Measurements from ENCODE around the gene DEFB121.
"Not testable (repeated sequence)": the region's sequence is repeated elsewhere in the genome, so short reads cannot be mapped to it uniquely, and the experiment has no call there.

The DEFB121 gene, protein sequence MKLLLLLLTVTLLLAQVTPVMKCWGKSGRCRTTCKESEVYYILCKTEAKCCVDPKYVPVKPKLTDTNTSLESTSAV

DNA sequence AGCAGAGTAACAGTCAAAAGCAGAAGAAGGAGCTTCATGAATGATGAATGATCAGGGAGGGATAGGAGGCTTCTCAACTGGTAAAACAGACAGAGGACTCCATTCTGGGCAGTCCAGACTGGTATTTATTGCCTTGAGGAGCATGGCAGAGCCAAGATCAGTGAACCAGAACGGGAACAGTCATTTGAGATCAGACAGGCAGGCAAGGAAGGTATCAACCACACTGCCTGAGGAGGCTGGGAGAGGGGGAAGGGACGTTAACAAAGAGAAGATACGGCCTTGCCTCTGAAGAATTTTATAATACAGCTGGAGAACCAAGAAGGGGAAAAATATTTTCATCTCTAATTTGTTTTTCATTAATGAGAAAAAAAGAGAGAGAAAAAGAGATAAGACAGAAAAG lies at the start of gene DEFB121:
Gene DEFB121 (minus strand): TSS at position 101 of the 400 bp plus-strand sequence. CDS start 63 bp downstream, at position 38.
- no peak for FAIRE-seq

DNA sequence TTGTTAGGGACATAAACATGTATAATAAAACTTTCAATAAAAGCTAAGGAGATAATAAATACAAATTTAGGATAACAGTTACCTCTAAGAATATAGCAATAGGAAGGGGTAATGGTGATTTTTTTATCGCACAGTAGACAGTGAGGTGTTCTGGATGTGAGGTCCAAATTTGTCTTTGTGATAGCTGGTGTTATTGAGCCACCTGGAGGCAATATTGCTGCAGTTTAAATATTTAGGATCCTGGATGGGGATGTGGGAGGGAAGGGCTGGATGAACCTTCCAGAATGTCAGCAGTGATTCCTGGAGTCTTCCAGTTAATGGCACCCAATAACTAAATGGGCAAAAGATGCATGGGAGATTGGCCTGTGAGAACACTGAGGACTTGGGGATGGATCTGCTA lies 48.3 kb upstream of the DEFB121 start:
- FAIRE-seq: no peak

DNA sequence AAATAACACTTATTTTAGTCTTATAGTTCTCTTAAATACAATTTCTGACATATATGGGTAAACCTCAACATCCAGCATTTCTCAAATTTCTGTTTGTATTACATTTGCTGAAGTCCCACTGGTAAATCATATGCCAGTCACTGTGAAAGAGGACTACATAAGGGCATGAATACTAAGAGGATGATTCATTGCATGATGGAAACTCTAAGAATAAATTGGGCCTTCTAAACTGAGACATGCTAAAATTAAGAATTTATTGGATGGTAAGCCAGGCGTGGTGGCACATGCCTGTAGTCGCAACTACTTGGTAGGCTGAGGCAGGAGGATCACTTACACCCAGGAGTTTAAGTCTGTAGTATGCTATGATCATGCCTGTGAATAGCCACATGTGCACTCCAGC lies 46.6 kb upstream of the DEFB121 start:
- FAIRE-seq: no peak

DNA sequence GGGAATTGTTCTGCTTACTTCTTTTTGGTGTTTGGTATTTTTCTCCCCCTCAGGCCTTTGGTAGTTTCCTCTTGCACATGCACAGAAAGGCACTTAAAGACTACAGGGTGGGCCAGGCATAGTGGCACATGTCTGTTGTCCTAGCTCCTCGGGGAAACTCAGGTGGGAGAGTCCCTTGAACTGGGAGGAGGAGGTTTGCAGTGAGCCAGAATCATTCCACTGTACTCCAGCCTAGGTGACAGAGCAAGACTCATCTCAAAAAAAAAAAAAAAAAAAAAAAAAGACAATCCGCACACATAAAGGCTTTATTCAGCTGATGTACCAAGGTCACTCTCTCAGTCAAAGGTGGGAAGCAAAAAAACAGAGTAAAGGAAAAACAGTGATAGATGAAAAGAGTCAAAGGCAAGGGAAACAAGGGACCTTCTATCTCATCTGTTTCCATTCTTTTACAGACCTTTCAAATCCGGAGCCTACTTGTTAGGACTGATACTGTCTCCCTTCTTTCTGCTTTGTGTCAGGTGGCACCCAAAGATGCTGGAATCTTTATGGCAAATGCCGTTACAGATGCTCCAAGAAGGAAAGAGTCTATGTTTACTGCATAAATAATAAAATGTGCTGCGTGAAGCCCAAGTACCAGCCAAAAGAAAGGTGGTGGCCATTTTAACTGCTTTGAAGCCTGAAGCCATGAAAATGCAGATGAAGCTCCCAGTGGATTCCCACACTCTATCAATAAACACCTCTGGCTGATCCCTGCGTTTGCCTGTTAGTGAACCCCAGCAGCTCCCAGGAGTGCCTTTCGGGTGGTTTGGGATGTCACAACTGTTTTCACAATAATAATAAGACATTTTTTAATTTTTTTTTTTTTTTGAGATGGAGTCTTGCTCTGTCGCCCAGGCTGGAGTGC lies 43.7 kb upstream of the DEFB121 start:
- FAIRE-seq: no peak

DNA sequence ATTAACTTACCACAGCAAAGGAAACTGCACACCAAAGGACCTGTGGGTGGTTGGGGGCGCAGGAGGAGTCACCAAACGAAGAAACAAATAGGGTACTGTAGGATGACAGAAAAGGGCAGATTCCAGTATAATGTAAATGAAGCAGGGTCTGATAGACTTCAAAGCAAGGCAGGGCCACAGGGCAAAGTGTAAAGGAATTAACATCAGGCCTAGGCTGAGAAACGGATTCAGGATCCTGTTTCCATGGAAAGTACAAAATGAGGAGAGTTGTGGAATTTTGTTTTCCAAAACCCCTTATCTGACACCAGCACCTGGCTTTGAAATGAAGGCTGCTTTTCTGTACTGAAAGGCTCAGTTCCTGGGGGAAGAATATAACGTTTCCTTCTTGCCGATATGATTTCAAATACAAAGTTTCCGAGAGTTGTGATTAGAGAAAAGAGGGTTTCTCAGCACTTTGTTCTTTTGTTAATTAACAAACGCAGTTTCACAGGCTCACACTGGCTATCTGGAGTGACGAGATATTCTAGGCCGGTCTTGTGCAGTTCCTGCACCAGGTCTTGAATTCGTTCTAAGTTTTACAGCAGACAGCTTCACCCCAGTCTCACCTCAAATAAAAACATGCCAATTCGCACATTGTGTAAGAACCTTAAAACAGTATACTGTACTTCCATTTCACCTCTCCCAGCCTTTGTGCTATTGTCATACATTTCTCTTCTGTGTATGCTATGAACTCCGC lies 40.2 kb upstream of the DEFB121 start:
- no peak for FAIRE-seq

DNA sequence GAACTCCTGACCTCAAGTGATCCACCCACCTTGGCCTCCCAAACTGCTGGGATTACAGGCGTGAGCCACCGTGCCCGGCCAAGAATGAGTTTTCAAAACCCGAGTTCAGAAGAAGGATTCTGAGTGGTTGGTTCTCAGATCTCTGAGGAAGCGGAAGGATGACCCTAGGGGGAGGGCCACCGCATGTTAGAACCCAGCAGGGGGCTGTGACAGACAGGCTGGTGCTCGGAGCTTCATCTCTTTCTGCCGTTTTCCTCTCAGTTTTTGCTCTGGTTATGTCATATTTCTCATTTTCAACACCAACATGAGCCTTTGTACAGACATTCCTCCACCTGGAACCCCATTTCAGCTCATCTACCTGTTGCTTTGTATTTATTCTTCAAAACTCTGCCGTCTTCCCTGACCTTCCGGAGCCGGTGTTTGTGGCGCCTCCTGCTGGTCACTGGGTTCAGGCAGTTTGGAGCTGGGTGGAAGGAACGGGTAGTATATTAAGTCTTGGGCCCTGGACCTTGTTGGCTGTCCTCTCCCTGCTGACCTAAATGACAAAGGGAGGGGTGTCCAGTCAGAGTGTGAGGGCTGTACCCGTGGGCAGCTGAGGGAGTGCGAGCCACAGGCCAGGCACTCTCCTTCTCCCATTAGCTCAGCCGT lies 34.1 kb upstream of the DEFB121 start, which contains the start of gene DEFB123:
Gene DEFB123 (plus strand): TSS at position 621 of the 648 bp plus-strand sequence. CDS start 67 bp downstream, outside the sequence.
- no peak for FAIRE-seq

DNA sequence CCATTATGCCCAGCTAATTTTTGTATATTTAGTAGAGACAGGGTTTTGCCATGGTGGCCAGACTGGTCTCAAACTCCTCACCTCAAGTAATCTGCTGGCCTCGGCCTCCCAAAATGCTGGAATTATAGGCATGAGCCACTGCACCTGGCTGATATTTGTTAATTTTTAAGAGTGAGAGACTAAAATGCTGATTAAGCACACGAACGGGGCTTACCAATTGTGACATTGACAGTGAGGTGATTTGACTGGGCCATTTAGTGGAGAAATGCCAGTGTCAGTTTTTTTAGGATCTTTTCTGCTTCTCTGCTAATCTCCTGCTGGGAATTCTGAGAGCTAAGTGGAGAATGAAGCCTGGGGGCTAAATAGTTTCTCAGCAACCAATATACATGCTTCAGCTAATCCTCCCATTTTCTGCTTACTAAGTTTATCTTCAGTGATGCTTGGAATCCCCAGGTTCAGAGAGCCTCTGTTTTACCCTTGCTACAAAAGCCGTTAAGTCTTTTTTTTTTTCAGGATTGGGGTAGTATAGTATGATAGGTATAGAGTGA lies 24.6 kb upstream of the DEFB121 start:
- no peak for FAIRE-seq

DNA sequence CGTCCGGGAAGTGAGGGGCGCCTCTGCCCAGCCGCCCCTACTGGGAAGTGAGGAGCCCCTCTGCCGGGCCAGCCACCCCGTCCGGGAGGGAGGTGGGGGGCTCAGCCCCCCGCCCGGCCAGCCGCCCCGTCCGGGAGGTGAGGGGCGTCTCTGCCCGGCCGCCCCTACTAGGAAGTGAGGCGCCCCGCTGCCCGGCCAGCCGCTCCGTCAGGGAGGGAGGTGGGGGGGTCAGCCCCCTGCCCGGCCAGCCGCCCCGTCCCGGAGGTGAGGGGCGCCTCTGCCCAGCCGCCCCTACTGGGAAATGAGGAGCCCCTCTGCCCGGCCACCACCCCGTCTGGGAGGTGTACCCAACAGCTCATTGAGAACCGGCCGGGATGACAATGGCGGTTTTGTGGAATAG lies 21.6 kb upstream of the DEFB121 start:
- not testable (repeated sequence) for FAIRE-seq

DNA sequence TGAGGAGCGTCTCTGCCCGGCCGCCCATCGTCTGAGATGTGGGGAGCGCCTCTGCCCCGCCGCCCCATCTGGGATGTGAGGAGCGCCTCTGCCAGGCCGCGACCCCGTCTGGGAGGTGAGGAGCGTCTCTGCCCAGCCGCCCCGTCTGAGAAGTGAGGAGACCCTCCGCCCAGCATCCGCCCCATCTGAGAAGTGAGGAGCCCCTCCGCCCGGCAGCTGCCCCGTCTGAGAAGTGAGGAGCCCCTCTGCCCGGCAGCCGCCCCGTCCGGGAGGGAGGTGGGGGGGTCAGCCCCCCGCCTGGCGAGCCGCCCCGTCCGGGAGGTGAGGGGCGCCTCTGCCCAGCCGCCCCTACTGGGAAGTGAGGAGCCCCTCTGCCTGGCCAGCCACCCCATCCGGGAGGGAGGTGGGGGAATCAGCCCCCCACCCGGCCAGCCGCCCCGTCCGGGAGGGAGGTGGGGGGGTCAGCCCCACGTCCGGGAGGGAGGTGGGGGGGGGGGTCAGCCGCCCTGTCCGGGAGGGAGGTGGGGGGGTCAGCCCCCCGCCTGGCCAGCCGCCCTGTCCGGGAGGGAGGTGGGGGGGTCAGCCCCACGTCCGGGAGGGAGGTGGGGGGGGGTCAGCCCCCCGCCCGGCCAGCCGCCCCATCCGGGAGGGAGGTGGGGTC lies 21.0 kb upstream of the DEFB121 start:
- not testable (repeated sequence) for FAIRE-seq

DNA sequence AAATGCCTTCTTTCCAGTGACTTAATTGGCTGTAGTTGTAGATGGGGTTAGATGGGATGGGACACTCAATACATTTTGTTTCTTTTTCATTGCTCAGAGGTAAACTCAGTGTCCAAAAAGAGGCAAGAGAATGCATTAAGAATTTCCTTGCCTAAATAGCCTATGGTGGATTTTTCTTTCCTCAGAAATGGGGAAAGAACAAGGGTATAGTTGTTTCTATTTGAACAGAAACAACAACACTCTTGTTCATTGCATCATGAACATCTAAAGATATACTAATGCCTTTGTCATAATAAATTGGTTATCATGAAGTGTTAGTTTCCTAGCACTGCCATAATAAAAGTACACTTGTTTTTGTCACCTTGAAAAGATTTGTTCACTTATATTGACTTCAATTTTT lies 19.8 kb upstream of the DEFB121 start:
- FAIRE-seq: no peak

DNA sequence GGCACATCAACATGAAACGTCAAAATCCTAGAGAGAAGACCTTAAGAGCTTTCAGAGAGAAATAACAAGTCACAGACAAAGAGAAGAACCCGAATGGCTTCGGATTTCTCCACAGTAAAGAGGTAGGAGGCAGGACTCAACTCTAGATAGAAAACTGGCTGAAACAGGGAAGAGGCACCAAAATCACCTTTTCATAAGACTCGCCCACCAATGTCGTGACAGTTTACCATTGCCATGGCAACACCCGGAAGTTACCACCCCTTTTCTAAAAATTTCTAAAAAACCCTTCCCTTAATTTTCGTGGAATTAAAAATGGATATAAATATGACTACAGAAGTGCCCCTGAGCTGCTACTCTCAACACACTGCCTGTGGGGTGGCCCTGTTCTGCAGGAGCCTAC lies 12.3 kb upstream of the DEFB121 start:
- FAIRE-seq: no peak

DNA sequence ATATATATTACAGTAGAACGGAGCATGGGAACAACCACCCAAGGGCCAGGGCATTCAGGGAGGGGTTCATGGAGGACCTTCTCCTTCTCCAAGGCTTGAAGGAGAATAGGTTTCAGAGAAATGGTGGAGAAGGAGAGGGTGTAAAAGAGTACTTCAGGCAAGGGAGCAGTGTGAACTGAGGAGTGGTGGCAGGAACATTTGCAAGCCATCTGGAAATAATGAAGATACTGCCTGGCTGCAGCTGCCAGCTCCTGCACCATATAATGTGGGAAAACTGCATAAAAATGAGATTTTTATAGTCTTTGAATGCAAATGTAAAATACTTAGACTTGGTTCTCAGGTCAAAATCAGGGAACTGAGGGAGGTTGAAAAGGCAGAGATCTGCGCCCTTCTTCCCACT lies 9.6 kb upstream of the DEFB121 start:
- FAIRE-seq: no peak

DNA sequence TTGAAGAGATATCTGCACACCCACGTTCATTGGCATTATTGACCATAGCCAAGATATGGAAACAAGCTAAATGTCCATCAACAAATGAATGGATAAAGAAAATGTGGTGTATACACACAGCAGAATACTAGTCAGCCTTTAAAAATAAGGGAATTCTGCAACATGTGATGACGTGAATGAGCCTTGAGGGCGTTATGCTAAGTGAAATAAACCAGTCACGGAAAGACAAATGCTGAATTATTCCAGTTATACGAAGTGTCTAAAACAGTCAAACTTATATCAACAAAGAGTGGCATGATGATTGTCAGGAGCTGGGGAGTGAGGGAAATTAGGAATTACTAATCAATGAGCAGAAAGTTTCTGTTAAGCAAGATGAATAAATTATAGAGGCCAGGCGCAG lies 8.4 kb upstream of the DEFB121 start:
- FAIRE-seq: no peak

DNA sequence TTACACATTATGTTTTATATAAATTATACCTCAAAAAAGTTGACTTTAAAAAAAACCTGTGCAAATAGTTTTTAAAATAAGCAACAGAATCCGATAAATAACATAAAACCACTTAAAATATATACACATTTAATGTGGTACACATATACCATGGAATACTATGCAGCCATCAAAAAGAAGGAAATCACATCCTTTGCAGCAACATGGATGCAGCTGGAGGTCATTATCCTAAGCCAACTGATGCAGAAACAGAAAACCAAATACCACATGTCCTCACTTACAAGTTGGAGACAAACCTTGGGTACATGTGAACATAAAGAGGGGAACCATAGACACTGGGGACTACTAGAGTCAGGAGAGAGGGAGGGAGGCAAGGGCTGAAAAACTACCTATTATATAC lies 4.0 kb upstream of the DEFB121 start:
- FAIRE-seq: no peak

DNA sequence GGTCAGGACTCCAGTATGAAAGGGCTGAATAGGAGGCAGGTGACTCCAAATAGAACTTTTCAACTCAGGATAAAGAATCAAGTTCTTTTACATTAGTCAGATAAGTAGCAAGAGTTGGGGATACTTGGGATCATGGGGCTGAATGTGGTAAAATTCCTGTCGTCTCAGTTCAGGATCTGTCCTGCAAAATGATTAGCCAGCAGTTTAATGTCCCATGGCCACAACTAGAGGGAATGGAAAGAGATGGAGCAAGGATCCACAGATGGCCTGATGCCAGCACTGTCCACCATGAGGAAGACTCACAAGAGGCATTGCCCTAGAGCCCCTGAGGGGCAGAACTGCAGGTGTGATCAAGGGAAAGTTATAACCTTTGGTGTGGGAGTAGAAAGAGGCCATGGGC lies 2.1 kb downstream of the DEFB121 start:
- FAIRE-seq: no peak

DNA sequence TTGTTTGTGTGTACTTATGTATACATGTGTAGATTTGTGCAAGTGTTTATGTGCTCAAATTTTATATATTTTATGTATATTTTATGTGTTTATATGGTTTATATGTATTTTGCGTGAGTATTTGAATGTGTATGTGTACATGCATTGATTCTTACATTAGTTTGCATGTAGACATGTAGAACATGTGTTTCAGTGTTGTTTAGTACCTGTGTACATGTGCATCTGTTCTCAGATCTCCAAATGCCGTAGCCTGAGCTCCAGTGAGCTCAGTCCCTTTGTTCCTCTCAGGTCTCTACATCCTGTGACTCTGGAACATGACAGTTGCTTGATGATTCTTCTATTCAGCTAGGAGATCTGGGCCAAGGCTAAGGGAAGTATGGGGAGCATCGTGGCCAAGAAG lies 11.1 kb downstream of the DEFB121 start:
- FAIRE-seq: no peak

DNA sequence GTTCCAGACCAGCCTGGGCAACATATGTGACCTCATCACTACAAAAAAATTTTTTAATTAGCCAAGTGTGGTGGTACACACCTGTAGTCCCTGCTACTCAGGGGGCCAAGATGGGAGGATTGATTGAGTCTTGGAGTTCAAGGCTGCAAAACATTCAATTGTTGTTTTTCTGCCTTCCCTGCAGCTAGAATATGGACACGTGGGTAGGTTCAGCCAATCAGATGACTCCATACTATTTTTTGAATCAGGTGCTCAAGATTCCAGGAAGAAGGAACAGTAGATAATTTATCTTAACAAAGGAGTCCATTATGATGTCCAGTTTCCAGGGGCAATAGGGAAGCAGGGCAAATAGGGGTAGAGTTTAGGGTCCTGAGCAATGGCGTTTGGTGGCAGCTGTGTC lies 13.2 kb downstream of the DEFB121 start:
- FAIRE-seq: no peak

DNA sequence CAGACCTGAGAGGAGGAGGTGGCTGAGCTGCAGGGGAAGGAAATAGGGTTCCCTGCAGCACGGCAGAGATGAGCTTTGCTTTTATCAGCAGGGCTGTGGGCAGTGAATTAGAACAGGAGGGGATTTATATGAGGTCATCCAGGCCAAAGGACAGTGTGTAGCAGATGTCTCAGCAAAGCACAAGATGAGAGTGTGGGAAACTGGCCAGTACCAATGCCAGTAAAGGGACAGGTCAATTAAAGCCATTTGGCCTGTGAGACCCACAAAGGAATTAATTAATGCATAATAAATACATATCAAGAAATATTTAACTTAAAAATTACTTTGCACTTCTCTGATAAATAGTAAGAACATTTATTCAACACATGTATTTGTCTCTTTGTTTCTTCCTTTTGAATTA lies 15.5 kb downstream of the DEFB121 start, which contains the start of gene DEFB119:
Gene DEFB119 (minus strand): TSS at position 101 of the 400 bp plus-strand sequence. CDS start 107 bp downstream, outside the sequence.
- no peak for FAIRE-seq

DNA sequence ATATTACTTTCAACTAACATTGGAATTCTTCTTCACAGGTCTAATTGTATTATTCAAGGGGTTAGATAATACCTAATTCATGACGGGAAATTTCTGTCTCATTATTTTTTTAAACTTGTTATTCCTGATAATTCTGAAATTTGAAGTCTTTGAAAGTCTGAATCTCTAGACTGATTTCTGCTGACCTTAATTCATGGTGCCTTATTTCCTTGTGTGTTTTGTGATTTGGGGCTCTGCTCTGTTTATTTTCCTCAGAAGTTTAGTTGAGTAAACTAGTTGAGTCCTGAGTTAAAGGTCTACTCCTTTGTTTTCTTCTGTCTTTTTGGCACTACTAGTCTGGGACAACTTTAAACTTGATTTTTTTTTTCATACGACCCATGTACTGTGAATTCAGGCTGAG lies 31.7 kb downstream of the DEFB121 start:
- no peak for FAIRE-seq

DNA sequence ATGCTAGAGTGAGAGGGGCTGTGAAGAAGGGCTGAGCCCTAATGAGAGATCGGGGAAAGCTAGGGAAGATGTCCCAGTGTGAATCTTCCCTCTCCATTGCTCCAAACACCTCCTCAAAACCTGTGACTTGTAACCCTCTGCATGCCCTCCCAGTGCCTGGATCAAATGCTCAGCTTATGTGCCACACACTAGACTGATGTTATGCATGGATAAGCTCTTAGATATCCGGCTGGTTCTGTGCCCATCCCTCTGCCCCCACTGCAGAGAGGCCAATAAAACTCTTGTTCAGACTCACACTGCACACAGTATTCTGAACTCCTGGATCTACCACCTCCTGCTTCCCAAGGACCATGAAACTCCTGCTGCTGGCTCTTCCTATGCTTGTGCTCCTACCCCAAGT lies 37.7 kb downstream of the DEFB121 start, which contains the start of gene DEFB118:
Gene DEFB118 (plus strand): TSS at position 301 of the 400 bp plus-strand sequence. CDS start 50 bp downstream, at position 351.
- no peak for FAIRE-seq

DNA sequence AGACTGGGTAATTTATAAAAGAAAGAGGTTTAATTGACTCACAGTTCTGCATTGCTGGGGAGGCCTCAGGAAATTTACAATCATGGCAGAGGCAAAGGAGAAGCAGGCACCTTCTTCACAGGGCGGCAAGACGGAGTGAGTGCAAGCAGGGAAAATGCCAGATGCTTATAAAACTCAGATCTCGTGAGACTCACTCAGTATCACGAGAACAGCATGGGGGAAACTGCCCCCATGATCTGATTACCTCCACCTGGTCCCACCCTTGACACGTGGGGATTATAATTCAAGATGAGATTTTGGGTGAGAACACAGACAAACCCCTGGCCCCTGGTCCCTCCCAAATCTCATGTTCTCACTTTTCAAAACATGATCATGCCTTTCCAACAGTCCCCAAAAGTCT lies 41.7 kb downstream of the DEFB121 start:
- FAIRE-seq: not testable (repeated sequence)

DNA sequence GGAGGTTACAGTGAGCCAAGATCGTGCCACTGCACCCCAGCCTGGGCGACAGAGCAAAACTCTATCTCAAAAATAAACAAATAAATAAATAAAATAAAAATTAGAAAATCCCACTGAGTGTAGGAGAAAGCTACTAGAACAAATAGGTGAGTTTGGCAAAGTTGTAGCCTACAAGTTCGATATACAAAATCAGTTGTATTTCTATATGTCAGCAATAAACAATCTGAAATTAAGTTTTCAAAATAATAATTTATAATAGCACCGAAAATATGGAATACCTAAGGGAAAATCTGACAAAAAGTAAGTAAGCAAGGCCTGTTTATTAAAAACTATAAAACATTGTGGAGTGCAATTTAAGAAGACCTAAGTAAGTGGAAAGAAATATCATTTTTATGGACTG lies 42.7 kb downstream of the DEFB121 start:
- FAIRE-seq: no peak
